Epithelial cell of prostate (primary cell): Measurements from ENCODE around the gene EIF4G3.
"Not testable (repeated sequence)": the region's sequence is repeated elsewhere in the genome, so short reads cannot be mapped to it uniquely, and the experiment has no call there.

Experiments
- DNase-seq: peaks from one replicate; pipeline ENCODE4 v3.0.0-alpha.2; 2011; ENCODE audit warnings: low read depth, low spot score
- H3K27ac ChIP-seq: fragments of 450-650 bp; 2 replicates; pipeline ENCODE4 v1.5.1; 2017; ENCODE audit warnings: mild to moderate bottlenecking

EIF4G3 gene

DNA sequence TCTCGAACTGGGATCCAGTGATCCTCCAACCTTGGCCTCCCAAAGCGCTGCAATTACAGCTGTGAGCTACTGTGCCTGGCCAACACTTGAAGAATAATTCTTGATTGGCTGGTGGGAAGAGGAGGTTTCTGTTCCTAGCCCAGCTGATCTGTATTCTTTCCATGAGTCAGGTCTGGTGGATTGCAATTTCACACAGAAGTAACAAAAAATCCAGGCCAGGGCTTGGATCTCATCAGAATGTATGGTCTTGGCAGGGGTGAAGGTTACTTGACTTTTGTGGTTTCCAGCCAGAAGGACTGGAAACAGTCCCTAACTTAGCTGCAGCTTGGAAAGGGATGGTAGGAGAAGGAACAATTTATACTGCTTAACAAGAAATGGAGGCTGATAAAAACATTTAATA lies 384.5 kb downstream of the EIF4G3 start:
- H3K27ac ChIP-seq = no peak overlapping the region
- no peak for DNase-seq

DNA sequence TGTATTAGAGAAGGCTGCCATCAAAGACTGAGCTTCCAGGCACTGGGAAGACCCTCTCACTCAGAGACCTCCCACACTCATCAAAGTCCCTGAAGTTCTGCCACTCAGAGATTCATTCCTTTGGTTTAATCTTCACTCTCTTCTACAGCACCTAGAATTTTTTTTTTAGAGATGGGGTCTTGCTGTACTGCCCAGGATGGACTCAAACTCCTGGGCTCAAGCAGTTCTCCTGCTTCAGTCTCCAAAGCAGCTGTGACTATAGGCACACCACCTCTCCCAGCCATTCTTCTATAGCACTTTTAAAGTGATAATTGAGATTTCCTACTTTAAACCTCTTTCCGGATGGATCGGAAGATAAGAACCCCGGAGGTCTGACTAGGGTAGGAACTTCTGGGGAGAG lies 385.9 kb downstream of the EIF4G3 start:
- DNase-seq = no peak
- H3K27ac ChIP-seq = no peak overlapping the region

DNA sequence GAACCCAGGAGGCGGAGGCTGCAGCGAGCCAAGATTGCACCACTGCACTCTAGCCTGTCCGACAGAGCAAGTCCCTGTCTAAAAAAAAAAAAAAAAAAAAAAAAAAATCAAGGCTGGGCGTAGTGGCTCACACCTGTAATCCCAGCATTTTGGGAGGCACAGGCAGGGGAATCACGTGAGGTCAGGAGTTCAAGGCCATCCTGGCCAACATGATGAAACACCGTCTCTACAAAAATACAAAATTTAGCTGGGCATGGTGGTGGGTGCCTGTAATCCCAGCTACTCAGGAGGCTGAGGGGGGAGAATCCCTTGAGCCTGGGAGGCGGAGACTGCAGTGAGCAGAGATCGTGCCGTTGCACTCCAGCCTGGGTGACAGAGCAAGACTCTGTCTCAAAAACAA lies 387.1 kb downstream of the EIF4G3 start:
- H3K27ac ChIP-seq, DNase-seq: not testable (repeated sequence)

DNA sequence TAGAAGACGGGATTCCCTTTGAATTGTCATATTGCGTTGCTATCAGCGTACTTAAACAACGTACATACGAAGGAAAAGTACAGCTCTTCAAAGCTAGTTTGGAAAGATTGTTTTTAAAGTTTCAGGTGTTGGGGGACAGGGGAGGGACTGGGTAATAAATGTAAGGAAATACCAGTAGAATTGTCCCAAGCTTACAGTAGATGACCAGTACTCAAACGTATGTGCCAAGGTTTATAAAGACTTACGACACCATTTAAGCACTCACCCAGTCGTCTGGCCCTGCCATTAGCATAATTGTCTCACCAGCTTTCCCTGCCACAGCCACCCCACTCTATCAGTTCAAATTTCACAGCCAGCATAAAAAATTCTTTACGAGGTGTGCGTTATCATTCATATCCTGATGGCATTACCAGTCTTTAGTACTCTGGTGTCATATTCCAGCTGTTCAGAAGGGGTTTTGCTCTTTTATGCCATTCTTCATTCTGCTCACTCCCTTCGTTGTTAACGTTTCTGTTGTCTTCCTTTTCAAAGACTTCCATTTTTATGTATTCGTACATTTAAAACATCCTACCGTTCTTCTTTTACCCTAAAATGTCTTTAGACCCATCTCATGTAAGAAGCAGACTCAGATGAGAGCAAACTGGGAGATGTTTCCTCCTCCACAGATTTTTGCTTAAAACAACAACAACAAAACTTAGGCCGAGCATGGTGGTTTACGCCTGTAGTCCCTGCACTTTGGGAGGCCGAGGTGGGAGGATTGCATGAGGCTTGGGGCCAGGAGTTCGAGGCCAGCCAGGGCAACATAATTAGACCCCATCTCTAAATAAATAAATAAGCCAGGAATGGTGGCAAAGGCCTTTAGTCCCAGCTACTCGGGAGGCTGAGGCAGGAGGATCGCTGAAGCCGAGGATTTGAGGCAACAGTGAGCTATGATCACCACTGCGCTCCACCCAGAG lies 388.6 kb downstream of the EIF4G3 start:
- DNase-seq = peak; percentile 14

DNA sequence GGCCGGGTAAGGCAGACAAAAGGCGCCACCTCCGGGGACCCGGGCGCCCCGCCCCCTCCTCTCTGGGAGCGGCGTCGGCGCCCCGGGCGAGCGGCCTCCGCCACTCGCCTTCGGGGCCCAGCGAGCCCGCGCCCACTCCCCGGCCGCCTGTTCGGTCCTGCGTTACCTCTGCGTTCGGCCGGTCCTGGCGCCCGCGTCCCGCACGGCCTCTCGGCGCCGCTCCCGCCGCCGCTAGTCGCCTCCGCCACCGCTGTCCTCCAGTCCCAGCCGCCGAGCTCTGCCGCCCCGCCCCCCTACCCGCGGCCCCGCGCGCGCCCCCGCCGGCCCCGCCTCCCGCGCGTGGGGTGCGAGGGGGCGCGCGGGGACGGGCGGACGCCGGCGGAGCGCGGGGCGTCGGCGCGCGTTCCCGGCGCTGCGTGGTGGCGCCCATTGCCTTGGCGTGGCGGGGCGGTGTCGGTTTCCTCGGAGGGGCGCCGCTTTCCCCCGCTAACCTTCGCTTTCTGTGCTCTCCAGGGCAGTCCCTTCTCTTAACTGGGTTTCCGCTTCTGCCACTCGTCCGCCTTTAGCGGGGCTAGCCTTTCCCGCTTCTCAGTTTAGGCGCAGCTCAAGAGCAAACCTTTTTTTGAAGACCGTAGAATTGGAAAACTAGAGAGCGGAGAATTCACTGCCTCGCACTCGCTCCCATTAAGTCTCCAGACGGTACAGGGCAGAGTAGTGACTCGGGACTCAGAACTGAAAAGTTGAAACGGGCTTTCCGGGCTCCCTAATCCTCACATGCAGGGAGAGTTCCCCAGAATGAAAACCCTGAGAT lies 389.5 kb downstream of the EIF4G3 start, which contains the start of gene HP1BP3:
TSS of gene HP1BP3 (minus strand) at position 279 of the 811 bp plus-strand sequence. CDS start 6,867 bp downstream, outside the sequence.
- no peak for DNase-seq
- peak within 1 kb of the TSS; percentile 88 for H3K27ac ChIP-seq

More for the DNA sequence above, 388.6 kb downstream of the EIF4G3 start:
- H3K27ac ChIP-seq = peak overlapping the region; percentile 88

DNA sequence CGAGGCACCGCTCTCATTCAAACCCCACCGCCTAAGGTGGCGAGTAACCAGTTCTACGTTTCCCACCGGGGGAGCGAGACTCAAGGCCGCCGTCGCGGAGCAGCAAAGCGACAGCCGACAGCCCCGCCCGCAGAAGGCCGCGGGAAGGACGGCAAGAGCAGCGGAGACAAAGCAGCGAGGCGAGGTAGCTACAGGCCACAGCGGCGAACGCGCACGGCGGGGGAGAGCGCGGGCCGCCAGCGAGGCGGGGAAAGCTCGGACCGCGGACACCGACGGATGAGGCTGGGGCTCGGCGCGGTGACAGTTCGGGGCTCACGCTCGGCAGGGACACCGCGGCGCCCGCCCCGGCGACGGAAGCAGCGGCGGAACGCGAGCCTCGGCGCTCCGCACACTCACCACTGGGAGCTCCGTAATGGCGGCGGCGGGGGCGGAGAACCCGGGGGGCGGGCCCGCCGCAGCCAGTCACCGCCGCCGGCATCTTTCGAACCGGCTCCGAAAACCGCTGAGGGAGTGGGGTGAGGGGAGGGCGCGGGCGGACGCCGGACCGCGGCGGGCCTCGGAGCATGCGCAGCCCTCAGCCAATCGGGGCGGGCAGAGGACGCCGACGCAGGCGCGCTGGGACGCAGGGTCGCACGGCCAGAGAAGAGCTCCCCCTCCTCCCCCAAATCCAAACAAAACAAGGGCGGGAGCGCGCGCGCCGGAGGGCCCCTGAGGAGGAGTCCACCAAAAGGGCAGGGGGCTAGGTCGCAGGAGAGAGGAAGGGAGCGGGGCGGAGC lies 390.3 kb downstream of the EIF4G3 start:
- H3K27ac ChIP-seq = peak overlapping the region; percentile 88
- DNase-seq = peak; percentile 50

DNA sequence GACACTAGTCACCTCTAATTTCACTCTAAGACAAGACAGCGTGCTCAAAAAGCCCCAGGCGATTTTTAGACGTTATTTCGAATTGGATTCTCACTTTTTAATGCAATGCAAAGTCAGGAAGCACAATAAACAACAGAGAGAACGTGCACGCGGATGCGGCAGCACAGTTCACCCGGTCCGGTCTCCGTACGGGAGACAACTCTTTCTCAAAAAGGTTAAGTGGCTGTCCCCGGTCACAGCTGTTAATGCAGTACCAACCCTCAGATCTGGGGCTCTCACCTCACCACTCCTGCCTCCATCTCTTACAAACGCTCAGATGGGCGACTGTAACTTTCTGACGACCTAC lies 390.8 kb downstream of the EIF4G3 start:
- no peak for DNase-seq
- H3K27ac ChIP-seq = peak overlapping the region; percentile 88

DNA sequence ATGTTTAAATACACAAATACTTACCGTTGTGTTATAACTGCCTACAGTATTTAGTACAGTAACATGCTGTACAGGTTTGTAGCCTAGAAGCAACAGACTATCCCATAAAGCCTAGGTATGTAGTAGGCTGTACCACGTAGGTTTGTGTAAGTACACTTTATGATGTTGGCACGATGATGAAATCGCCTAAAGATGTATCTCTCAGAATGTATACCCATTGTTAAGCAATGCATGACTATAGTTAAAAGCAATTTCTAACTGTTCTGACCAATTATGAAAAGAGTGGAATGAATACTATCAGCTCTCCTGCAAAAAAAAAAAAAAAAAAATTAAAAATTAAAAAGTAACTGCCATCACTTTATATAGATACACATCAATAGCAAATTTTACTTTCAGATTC lies 401.0 kb downstream of the EIF4G3 start:
- no peak overlapping the region for H3K27ac ChIP-seq
- no peak for DNase-seq

DNA sequence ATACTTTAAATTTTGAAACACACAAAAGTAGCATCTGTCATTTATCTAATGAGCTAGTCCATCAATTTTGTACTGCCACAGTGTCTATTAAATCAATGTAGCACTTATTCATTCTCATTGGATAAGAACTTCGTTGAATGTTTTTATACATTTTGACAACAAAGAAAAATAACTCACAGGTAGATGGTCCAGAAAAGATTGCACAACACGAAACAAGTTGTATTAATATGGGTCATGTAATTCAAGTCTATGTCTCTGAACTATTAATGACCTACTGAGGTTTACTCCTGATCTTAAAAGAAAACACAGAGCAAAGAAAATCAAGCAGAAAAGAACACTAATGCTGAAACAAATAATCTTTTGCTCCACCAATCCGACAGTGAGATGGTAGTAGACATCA lies 404.9 kb downstream of the EIF4G3 start:
- H3K27ac ChIP-seq = no peak overlapping the region
- DNase-seq = no peak

DNA sequence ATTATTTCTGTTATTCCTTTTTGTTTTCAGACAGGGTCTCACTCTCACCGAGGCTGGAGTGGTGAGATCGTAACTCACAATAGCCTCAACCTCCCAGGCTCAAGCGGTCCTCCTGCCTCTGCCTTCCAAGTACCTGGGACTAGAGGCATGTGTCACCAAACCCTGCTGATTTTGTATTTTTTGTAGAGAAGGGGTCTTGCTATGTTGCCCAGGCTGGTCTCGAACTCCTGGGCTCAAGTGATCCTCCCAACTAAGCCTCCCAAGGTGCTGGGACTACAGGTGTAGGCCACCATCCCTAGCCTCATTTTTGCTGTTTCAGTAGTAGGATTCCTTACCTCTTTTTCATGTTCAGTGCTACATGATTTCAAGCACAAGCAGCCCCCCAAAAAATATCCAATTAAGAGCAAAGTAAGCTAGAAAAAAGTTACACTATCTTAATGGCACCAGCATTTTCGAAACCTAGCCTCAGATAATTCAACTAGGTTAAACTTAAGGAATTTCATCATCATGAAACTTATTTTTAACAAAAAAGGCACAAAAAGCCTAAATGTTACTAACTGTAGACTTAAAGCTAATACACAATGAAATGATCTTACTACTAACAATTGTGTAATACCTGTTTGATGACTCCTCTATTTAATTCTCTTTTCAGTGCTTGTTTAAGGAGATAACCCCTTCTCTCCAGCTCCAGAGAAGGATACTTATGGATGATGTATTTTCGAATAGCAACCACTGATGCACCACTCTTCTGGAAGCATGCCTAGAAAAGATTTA lies 406.2 kb downstream of the EIF4G3 start:
- no peak overlapping the region for H3K27ac ChIP-seq
- DNase-seq = no peak

DNA sequence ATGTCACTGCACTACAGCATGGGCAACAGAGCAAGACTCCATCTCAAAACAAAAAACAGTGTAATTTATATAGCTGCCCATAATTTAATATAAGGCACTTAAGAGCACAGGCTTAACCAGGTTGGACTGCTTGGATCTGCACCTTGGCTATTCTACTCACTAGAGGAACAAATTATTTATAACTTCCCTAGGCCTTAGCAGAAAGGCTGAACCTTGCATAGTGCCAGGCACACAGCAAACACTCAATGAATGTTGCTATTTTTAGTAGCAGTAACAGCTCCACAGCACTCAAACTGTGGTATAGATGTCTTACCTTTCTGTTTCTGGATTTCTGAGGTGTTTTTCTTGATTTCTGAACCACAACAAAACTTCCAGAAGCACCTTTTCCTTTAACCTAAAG lies 409.4 kb downstream of the EIF4G3 start:
- DNase-seq = no peak
- no peak overlapping the region for H3K27ac ChIP-seq

DNA sequence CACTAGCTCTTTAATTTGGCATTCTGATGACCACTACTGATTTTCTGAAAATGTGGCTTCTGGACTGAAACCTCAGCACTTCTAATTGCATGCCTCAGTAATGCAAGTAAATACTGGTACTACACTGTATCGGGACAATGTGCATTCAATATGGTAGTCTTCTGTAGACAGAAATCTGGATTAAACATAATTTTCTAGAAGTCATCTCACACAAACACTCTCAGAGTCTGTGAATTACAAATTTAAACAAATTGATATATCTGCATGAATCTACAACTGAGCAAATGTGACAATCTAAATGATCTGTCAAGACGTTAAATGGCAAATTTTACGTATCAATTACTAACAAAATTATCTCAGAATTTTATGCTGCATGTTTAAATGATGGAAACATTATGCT lies 413.3 kb downstream of the EIF4G3 start:
- no peak for DNase-seq
- no peak overlapping the region for H3K27ac ChIP-seq

DNA sequence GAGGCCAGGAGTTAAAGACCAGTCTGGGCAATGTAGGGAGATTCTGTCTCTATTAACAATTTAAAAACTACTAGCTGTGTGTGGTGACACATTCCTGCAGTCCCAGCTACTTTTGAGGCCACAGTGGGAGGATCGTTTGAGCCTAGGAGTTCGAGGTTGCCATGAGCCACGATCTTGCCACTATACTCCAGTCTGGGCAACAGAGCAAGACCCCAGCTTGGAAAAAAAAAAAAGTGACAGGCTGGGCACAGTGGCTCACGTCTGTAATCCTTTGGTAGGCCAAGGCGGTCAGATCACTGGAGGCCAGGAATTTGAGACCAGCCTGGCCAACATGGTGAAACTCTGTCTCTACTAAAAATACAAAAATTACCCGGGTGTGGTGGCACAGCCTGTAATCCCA lies 416.4 kb downstream of the EIF4G3 start:
- no peak for DNase-seq
- no peak overlapping the region for H3K27ac ChIP-seq
